Measurements from ENCODE around the gene ZEB2. TPM values are rescaled to one million over a fixed set of nuclear protein-coding genes. Genes with fewer than 3 reads are reported as not detected.

The ZEB2 gene
- total and polyA plus RNA-seq, 2 of the 13 experiments (the other 11 are each of a cell fraction or from before 2014, with no cell fraction given), result 0.07 TPM; not detected in 1

DNA sequence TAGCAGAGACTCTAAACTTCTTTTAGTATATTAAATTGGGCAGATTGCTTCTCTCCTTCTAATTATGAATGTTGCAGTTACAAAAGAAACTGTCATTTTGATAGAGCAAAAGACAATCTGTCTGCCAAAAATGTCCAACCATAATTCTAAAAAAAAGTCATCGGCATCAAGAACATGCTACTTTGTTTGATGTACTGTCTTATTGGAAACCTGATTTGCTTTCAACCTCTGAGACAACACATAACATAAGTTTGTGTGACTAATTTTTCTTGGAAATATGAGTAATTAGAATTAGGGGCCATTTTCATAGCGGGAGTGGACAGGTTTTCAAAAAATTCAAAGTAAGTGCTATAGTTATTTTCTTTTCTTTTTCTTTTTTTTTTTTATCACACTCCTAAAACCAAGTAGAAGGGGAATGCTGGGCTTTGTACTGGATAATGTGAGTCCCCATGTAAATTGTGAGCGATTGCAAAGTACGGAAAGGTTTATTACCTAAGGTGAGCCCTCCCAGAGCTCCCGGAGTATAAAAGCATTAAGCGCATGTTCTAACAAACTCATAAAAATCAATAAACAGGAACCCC lies 59.1 kb downstream of the ZEB2 start:
- in situ Hi-C loops (cut with HindIII; ENCODE audit: extremely low pct_ligation_motif_present, low pct_unique_long_range_greater_than_20kb), result no loop called here
- Histone ChIP-seq H3K4me3 (replicated peaks in 1 of 3; ENCODE audit: insufficient read depth in 1 of 3, low read depth in 2 of 3, low read length in 3 of 3) (no peak overlapping the region), H3K9ac (ENCODE audit: insufficient read depth, low read depth, low read length) (no peak overlapping the region), H2AFZ (ENCODE audit: low read length) (no peak overlapping the region), H3K4me1 (ENCODE audit: insufficient read depth, low read length) (no peaks in the 10 kb centered on the region), H3K4me2 (ENCODE audit: low read depth, low read length) (no peak overlapping the region), H3K27ac (ENCODE audit: extremely low read length, insufficient read depth, low read length) (no peak overlapping the region), H3K79me2 (ENCODE audit: insufficient read depth, low read length) (no peaks in the 10 kb centered on the region), H3K9me3 (ENCODE audit: low read length) (no peaks in the 10 kb centered on the region), H3K36me3 (replicated peaks in 1 of 2; ENCODE audit: control insufficient read depth in 1 of 2, insufficient read depth in 2 of 2, low read length in 2 of 2) (no peaks in the 10 kb centered on the region), H4K20me1 (ENCODE audit: insufficient read depth, low read length) (no peaks in the 10 kb centered on the region), H3K27me3 (ENCODE audit: control insufficient read depth in 1 of 2, insufficient read depth in 2 of 2, low read length in 2 of 2) (0 out of 5 replicates have a peak, but pooled peaks cover 0 to 4% of the 10 kb centered on the region in 2 experiments)
- WGBS (ENCODE audit: low lambda C conversion rate), result 48% methylated on average over 6 of the region's 6 CpGs
- no peak for ATAC-seq
- intact Hi-C loops (cut with micrococcal nuclease; ENCODE audit: unreplicated experiment), result no loop called here
- no TSS peak for BruUV-seq (replicated peaks)
- DNase-seq (ENCODE audit: low spot score), result no peak
- ChIA-PET CTCF (ENCODE audit: low intra/inter-chr PET ratio, low total read pairs) (no interaction called here), POLR2A (no interaction called here)
- no peak for TF ChIP-seq ZNF556 (CRISPR knock-in tag; IDR thresholded peaks at IDR 0.05; ENCODE audit: borderline replicate concordance)
- TF ChIP-seq TSC22D2 (CRISPR knock-in tag; IDR thresholded peaks at IDR 0.05; ENCODE audit: borderline replicate concordance), result no peak
- no peak for TF ChIP-seq ZNF737 (CRISPR knock-in tag; IDR thresholded peaks at IDR 0.05; ENCODE audit: borderline replicate concordance)
- TF ChIP-seq PAWR (CRISPR knock-in tag; IDR thresholded peaks at IDR 0.05; ENCODE audit: borderline replicate concordance), result no peak
- TF ChIP-seq, protein P1, sequence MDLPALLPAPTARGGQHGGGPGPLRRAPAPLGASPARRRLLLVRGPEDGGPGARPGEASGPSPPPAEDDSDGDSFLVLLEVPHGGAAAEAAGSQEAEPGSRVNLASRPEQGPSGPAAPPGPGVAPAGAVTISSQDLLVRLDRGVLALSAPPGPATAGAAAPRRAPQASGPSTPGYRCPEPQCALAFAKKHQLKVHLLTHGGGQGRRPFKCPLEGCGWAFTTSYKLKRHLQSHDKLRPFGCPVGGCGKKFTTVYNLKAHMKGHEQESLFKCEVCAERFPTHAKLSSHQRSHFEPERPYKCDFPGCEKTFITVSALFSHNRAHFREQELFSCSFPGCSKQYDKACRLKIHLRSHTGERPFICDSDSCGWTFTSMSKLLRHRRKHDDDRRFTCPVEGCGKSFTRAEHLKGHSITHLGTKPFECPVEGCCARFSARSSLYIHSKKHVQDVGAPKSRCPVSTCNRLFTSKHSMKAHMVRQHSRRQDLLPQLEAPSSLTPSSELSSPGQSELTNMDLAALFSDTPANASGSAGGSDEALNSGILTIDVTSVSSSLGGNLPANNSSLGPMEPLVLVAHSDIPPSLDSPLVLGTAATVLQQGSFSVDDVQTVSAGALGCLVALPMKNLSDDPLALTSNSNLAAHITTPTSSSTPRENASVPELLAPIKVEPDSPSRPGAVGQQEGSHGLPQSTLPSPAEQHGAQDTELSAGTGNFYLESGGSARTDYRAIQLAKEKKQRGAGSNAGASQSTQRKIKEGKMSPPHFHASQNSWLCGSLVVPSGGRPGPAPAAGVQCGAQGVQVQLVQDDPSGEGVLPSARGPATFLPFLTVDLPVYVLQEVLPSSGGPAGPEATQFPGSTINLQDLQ (CRISPR knock-in tag; IDR thresholded peaks at IDR 0.05), result no peak
- no peak for TF ChIP-seq ZSCAN12 (CRISPR knock-in tag; IDR thresholded peaks at IDR 0.05)
- no peak for TF ChIP-seq NFIC (IDR thresholded peaks at IDR 0.05; ENCODE audit: low read length)
- TF ChIP-seq, protein P2, sequence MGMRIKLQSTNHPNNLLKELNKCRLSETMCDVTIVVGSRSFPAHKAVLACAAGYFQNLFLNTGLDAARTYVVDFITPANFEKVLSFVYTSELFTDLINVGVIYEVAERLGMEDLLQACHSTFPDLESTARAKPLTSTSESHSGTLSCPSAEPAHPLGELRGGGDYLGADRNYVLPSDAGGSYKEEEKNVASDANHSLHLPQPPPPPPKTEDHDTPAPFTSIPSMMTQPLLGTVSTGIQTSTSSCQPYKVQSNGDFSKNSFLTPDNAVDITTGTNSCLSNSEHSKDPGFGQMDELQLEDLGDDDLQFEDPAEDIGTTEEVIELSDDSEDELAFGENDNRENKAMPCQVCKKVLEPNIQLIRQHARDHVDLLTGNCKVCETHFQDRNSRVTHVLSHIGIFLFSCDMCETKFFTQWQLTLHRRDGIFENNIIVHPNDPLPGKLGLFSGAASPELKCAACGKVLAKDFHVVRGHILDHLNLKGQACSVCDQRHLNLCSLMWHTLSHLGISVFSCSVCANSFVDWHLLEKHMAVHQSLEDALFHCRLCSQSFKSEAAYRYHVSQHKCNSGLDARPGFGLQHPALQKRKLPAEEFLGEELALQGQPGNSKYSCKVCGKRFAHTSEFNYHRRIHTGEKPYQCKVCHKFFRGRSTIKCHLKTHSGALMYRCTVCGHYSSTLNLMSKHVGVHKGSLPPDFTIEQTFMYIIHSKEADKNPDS (CRISPR knock-in tag; IDR thresholded peaks at IDR 0.05), result no peak
- FAIRE-seq, result no peak

Data from HepG2 (cell line).